Lower lobe of right lung (tissue), 2 donors: ENCODE measurements around the gene OPRL1. TPM values are rescaled to one million over a fixed set of nuclear protein-coding genes. Genes with fewer than 3 reads are reported as not detected.

Experiments used
- ATAC-seq, 2 donors: fragments of 200-7000 bp; cut with Tn5 transposase; one replicate each; pipeline ENCODE4 v1.9.1; 2020 to 2022; ENCODE audit warnings: mild to moderate bottlenecking in 2 of 2, moderate library complexity in 2 of 2
- DNase-seq: peaks from one replicate; pipeline ENCODE4 v3.0.0-alpha.2; 2020
- H3K27ac ChIP-seq: fragments of 200-600 bp; one replicate; pipeline ENCODE4 v1.8.0; 2022
- H3K27me3 ChIP-seq: fragments of 200-600 bp; one replicate; pipeline ENCODE4 v1.8.0; 2022; ENCODE audit warnings: low read depth
- H3K36me3 ChIP-seq: fragments of 200-600 bp; one replicate; pipeline ENCODE4 v1.8.0; 2022; ENCODE audit warnings: mild to moderate bottlenecking
- H3K4me1 ChIP-seq: fragments of 200-600 bp; one replicate; pipeline ENCODE4 v1.8.0; 2022
- H3K4me3 ChIP-seq: fragments of 200-600 bp; one replicate; pipeline ENCODE4 v1.8.0; 2022; ENCODE audit warnings: mild to moderate bottlenecking
- H3K9me3 ChIP-seq: fragments of 200-600 bp; one replicate; pipeline ENCODE4 v1.8.0; 2022
- intact Hi-C: fragments of 100-400 bp; cut with DNase I; formaldehyde crosslinking; loops from one replicate; pipeline ENCODE4 v1.11.0; 2022
- total RNA-seq: library from RNA; stranded (reverse); fragmentation: NEBNext Ultra II Directional; extraction: Animal tissue kit (Norgen Biotek cat#: 25700); gene quantifications from one replicate; pipeline ENCODE4 v1.2.1, GENCODE V29; 2021
- TF ChIP-seq, protein P1 (sequence below): fragments of 200-600 bp; IDR thresholded peaks from one replicate; pipeline ENCODE4 v1.8.0; 2022; ENCODE audit warnings: antibody characterized with exemption, mild to moderate bottlenecking
- donor health status: DM: no; HTN: yes; CAD: no; lungs with severe emphysema.

Gene OPRL1
- total RNA-seq, 1 donor from 2014 or later = 2.6 TPM

DNA sequence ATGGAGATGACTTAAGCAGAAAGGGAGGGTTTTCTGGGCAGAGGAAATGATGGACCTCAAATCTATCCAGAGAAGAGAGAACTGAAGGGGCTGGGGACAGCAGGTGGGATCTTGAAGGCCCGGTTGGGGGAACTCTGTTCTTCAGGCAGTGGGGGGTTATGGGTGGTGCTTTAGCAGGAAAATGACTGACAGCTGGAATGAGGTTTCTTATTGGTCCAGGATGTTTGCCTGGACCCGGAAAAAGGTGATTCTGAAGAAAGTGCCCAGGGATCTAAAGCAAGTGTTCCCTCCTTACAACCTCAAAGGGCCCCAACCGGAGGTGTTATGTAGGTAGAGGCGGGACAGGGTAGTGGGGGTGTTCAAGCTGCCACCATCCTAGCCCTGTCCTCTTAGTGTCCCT lies 15.6 kb downstream of the OPRL1 start:
- H3K4me3 ChIP-seq = no peak overlapping the region
- H3K4me1 ChIP-seq = no peaks in the 10 kb centered on the region
- TF ChIP-seq, protein P1, sequence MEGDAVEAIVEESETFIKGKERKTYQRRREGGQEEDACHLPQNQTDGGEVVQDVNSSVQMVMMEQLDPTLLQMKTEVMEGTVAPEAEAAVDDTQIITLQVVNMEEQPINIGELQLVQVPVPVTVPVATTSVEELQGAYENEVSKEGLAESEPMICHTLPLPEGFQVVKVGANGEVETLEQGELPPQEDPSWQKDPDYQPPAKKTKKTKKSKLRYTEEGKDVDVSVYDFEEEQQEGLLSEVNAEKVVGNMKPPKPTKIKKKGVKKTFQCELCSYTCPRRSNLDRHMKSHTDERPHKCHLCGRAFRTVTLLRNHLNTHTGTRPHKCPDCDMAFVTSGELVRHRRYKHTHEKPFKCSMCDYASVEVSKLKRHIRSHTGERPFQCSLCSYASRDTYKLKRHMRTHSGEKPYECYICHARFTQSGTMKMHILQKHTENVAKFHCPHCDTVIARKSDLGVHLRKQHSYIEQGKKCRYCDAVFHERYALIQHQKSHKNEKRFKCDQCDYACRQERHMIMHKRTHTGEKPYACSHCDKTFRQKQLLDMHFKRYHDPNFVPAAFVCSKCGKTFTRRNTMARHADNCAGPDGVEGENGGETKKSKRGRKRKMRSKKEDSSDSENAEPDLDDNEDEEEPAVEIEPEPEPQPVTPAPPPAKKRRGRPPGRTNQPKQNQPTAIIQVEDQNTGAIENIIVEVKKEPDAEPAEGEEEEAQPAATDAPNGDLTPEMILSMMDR = no peak
- peaks cover 4% of the 10 kb centered on the region for H3K27me3 ChIP-seq
- H3K9me3 ChIP-seq = no peaks in the 10 kb centered on the region
- peaks cover 9% of the 10 kb centered on the region for H3K36me3 ChIP-seq
- no peak for DNase-seq
- intact Hi-C loops = no loop called here
- no peak overlapping the region for H3K27ac ChIP-seq
- no peak for ATAC-seq

DNA sequence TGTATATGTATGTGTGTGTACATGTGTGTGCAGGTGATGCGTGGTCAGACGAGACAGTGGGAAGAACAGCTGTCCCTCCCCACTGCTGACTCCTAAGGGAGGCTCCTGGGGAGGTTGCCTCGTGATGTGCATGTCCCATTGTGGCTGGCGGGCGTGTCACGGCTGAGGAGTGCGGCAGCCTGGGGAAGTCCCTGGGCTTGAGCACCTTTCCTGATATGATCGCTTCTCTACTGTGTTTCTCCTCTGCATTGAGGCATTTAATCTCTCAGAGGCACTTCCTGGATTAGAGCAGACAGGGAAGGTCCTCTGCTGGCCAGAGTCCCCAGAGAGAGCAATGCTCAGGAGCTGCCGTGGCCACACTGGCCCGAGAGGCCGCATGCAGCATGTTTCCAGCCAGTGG lies 16.0 kb downstream of the OPRL1 start:
- Histone ChIP-seq H3K36me3 (peaks cover 9% of the 10 kb centered on the region), H3K27me3 (peaks cover 7% of the 10 kb centered on the region), H3K4me3 (no peak overlapping the region), H3K27ac (no peak overlapping the region), H3K4me1 (no peaks in the 10 kb centered on the region), H3K9me3 (no peaks in the 10 kb centered on the region)
- intact Hi-C loops = no loop called here
- ATAC-seq (no peak), DNase-seq (no peak)
- TF ChIP-seq, protein P1 = no peak

DNA sequence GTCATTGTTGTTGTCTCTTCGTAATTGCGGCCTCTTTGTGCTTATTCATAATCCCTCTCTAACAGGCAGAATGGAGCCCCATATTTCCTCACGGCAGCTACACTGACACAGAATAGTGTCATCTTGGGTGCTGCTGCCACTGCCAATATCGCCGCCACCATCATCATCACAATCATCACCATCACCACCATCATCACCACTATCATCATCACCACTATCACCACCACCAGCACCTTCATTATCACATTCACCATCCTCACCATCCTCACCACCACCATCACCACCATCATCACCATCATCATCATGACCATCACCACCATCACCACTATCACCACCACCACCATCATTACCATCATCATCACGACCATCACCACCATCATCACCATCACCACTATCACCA lies 16.7 kb downstream of the OPRL1 start:
- Histone ChIP-seq H3K36me3 (peaks cover 9% of the 10 kb centered on the region), H3K9me3 (no peaks in the 10 kb centered on the region), H3K4me1 (no peaks in the 10 kb centered on the region), H3K4me3 (no peak overlapping the region), H3K27ac (no peak overlapping the region), H3K27me3 (peaks cover 14% of the 10 kb centered on the region)
- DNase-seq (no peak), ATAC-seq (no peak)
- TF ChIP-seq, protein P1 = no peak
- intact Hi-C loops = no loop called here

DNA sequence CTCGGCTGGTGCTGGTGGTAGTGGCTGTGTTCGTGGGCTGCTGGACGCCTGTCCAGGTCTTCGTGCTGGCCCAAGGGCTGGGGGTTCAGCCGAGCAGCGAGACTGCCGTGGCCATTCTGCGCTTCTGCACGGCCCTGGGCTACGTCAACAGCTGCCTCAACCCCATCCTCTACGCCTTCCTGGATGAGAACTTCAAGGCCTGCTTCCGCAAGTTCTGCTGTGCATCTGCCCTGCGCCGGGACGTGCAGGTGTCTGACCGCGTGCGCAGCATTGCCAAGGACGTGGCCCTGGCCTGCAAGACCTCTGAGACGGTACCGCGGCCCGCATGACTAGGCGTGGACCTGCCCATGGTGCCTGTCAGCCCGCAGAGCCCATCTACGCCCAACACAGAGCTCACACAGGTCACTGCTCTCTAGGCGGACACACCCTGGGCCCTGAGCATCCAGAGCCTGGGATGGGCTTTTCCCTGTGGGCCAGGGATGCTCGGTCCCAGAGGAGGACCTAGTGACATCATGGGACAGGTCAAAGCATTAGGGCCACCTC lies 18.7 kb downstream of the OPRL1 start:
- TF ChIP-seq, protein P1 = no peak
- Histone ChIP-seq H3K27ac (no peak overlapping the region), H3K9me3 (no peaks in the 10 kb centered on the region), H3K4me1 (peaks cover 11% of the 10 kb centered on the region), H3K4me3 (no peak overlapping the region), H3K27me3 (peaks cover 33% of the 10 kb centered on the region), H3K36me3 (peaks cover 9% of the 10 kb centered on the region)
- DNase-seq (no peak), ATAC-seq (no peak)
- intact Hi-C loops = no loop called here

DNA sequence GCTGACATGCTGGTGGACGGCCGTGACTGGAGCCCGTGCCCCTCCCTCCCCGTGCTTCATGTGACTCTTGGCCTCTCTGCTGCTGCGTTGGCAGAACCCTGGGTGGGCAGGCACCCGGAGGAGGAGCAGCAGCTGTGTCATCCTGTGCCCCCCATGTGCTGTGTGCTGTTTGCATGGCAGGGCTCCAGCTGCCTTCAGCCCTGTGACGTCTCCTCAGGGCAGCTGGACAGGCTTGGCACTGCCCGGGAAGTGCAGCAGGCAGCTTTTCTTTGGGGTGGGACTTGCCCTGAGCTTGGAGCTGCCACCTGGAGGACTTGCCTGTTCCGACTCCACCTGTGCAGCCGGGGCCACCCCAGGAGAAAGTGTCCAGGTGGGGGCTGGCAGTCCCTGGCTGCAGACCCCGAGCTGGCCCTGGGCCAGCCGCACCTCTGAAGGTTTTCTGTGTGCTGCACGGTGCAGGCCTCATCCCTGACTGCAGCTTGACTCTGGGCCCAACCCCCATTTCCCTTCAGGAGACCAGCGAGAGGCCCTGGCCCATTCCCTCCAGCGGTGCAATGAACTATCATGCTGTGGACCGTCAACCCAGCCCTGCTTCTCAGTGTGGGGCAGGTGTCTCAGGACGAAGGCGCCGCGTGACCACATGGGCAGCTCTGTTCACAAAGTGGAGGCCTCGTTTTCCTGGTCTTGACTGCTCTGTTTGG lies 19.4 kb downstream of the OPRL1 start:
- Histone ChIP-seq H3K27me3 (peaks cover 39% of the 10 kb centered on the region), H3K9me3 (no peaks in the 10 kb centered on the region), H3K4me3 (no peak overlapping the region), H3K27ac (no peak overlapping the region), H3K4me1 (peaks cover 11% of the 10 kb centered on the region), H3K36me3 (peaks cover 9% of the 10 kb centered on the region)
- TF ChIP-seq, protein P1 = no peak
- intact Hi-C loops = no loop called here
- DNase-seq (no peak), ATAC-seq (no peak)
